Keratinocyte (primary cell): ENCODE measurements around the gene IQCK.

ENCODE experiments used
- CTCF ChIP-seq, 3 experiments: IDR thresholded peaks in 1 of 3; conservative IDR thresholded peaks in 1 of 3; optimal IDR thresholded peaks in 1 of 3; 2 replicates in 2 of 3; 3 replicates in 1 of 3; pipeline versions ENCODE3 to v1.5.1; 2011; ENCODE audit warnings: low read length in 3 of 3, mild to moderate bottlenecking in 3 of 3, moderate library complexity in 2 of 3, control low read depth in 1 of 3, inconsistent platforms in 1 of 3; ENCODE audit not compliant: insufficient read depth in 2 of 3; ENCODE audit errors: extremely low read depth in 1 of 3
- EZH2 ChIP-seq: IDR thresholded peaks from one replicate; pipeline ENCODE4 v1.6.1; 2012; ENCODE audit warnings: inconsistent platforms, mild to moderate bottlenecking, low read length, moderate library complexity

- TF ChIP-seq CTCF (optimal IDR thresholded peaks at IDR 0.05 in 1 of 3, IDR thresholded peaks at IDR 0.05 in 1 of 3, conservative IDR thresholded peaks at IDR 0.05 in 1 of 3; ENCODE audit: extremely low read depth in 1 of 3, insufficient read depth in 2 of 3, low read length in 3 of 3) (no peak), EZH2 (no peak)
Measured at GRCh38 chr16:19698480-19699465, 19.3 kb upstream of the IQCK start.
